ENCODE results near the gene ZNF74.

ZNF74 gene

DNA sequence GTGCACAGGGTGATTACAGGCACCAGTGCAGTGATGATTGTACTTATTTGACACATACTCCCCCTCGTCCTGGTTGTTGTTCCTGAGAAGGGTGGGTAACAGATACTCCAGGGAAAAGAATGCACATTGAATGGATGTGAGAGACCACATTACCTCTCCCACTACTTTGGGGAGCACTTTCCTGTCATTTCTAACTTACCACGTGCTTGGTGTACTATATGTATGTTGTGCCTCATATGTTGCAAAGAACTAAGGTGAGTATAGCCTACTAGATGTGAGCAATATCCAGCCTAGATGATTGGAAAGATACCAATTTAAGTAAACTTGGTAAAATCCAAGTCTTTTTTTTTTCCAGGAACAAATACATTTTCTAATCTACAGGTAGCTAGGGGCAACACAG, 58.0 kb downstream of the ZNF74 start:
- in situ Hi-C loops (cut with MboI; ENCODE audit: low pct_unique_long_range_greater_than_20kb, low sequenced_read_pairs, unreplicated experiment) = no loop called here
- DNase-seq (ENCODE audit: low spot score) = no peak
- TF ChIP-seq, protein P1, sequence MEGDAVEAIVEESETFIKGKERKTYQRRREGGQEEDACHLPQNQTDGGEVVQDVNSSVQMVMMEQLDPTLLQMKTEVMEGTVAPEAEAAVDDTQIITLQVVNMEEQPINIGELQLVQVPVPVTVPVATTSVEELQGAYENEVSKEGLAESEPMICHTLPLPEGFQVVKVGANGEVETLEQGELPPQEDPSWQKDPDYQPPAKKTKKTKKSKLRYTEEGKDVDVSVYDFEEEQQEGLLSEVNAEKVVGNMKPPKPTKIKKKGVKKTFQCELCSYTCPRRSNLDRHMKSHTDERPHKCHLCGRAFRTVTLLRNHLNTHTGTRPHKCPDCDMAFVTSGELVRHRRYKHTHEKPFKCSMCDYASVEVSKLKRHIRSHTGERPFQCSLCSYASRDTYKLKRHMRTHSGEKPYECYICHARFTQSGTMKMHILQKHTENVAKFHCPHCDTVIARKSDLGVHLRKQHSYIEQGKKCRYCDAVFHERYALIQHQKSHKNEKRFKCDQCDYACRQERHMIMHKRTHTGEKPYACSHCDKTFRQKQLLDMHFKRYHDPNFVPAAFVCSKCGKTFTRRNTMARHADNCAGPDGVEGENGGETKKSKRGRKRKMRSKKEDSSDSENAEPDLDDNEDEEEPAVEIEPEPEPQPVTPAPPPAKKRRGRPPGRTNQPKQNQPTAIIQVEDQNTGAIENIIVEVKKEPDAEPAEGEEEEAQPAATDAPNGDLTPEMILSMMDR (IDR thresholded peaks at IDR 0.05; ENCODE audit: extremely low read depth, insufficient read depth, missing control alignments) = no peak

DNA sequence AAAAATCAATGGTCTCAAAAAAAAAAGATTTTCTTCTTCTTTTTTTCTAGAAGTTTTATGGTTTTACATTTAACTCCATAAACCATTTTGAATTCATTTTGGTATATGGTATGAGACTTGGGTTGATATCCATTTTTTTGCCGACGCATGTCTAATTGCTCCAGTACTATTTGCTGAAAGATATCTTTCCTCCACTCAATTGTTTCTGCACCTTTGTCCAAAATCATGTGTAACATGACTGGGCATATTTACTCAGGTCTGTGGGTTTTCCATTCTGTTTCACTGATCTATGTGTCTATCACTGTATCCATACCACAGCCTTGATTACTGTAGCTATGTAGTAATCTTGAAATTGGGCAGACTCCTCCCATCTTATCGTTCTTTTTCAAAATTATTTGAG, 59.3 kb downstream of the ZNF74 start:
- in situ Hi-C loops (cut with MboI; ENCODE audit: low pct_unique_long_range_greater_than_20kb, low sequenced_read_pairs, unreplicated experiment) = no loop called here
- TF ChIP-seq, protein P1 (IDR thresholded peaks at IDR 0.05; ENCODE audit: extremely low read depth, insufficient read depth, missing control alignments) = no peak
- DNase-seq (ENCODE audit: low spot score) = no peak

DNA sequence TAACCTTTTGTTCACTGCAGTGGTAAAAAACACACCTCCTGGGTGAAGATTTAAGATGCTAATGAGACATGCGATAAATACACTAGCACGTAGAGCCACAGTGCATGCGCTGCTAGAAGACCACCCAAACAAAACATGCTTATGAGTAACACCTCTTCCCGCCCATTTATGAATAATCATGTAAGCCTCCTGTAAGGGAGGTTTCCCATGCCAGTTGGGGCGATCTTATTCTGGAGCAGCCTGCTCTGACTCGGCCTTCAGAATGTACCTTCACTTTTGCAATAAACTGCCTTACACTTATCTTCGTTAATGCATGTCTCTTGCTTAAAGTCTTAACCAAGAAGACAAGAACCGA, 61.7 kb downstream of the ZNF74 start:
- in situ Hi-C loops (cut with MboI; ENCODE audit: low pct_unique_long_range_greater_than_20kb, low sequenced_read_pairs, unreplicated experiment) = no loop called here
- no peak for DNase-seq (ENCODE audit: low spot score)
- TF ChIP-seq, protein P1 (IDR thresholded peaks at IDR 0.05; ENCODE audit: extremely low read depth, insufficient read depth, missing control alignments) = no peak

DNA sequence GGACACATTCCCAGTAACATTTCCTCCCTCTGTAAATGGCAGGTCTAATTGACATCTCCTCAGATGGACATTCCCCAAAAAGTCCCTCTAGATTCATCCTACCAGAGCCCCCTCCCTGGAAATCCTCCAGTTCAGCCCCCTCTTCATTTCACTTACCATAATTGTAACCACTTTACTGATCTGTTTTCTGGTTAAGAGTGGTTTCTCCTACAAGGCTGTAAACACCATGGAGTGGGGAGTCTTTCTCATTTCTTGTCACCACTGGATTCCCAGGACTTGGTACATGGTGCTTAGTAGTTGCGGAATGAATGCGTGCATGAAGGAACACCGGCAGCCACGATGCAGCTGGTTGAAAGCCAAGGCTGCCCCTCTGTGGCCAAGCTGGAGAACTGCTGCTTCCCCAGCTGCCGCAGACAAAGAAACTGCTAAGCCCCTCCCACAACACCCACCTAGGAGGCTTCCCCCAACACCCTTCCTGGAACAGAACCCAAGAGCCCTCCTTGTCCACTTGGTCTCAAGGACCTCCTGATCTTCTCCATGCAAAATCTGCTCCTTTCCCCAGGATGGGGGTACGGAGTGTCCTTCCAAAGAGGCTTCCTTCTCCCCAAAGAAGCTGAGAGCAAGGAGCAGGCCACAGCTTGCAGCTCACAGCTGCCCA, 62.2 kb downstream of the ZNF74 start:
- in situ Hi-C loops (cut with MboI; ENCODE audit: low pct_unique_long_range_greater_than_20kb, low sequenced_read_pairs, unreplicated experiment) = no loop called here
- peak; percentile 88 for DNase-seq (ENCODE audit: low spot score)
- TF ChIP-seq, protein P1 (IDR thresholded peaks at IDR 0.05; ENCODE audit: extremely low read depth, insufficient read depth, missing control alignments) = peak; percentile 90

DNA sequence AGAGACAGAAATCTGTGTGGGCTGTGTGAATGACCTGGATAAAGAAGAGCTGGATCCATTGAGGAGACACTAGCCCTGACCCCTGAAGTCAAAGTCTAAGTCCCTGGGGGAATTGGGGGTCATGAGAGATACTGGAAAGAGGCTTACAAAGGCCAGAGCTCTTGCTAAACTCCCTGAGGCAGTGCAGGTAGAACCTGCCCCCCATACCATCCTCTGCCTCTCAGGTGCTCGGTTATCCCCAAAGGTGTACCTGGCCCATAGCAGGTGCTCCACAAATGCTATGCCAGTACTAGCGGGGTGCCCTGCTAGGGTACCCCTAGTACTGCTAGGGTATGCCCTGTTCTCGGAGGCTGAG, 62.7 kb downstream of the ZNF74 start:
- TF ChIP-seq, protein P1 (IDR thresholded peaks at IDR 0.05; ENCODE audit: extremely low read depth, insufficient read depth, missing control alignments) = no peak
- no peak for DNase-seq (ENCODE audit: low spot score)
- in situ Hi-C loops (cut with MboI; ENCODE audit: low pct_unique_long_range_greater_than_20kb, low sequenced_read_pairs, unreplicated experiment) = no loop called here

DNA sequence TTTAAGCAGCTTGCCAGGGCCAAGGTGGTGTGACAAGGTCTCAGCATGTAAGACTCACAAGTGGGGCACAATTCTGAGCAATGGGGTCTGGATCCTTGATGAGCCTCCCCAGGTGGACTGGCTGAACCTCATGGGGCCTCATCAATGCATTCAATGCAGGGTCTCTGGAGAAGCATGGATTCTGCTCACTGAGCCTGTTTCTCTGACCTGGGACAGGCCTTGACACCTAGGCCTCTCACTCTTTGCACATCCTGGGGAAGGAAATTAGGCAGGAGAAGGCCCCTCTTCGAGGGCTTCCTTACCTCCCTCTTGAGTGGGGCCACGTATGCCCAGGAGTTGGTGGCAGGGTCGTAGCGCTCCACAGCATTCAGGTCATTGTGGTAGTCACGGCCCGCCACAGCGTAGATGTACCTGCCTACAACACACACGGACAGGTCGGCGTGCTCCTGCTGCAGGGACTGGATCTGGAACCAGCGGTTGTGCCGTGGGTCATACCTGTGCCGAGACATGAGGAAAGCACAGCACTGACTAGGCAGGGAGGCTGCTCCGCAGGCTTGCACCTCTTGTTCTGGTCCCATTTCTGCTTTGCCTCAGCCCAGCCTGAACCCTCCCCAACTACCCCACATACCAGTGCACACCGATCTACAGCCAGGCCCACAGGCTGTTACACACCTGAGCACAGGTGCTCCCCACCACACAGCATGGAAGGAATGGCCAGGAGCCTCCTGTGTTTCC, 63.7 kb downstream of the ZNF74 start:
- in situ Hi-C loops (cut with MboI; ENCODE audit: low pct_unique_long_range_greater_than_20kb, low sequenced_read_pairs, unreplicated experiment) = no loop called here
- DNase-seq (ENCODE audit: low spot score) = no peak
- TF ChIP-seq, protein P1 (IDR thresholded peaks at IDR 0.05; ENCODE audit: extremely low read depth, insufficient read depth, missing control alignments) = no peak
